AG04450 (cell line): ENCODE measurements around the gene FUOM. TPM values are rescaled to one million over a fixed set of nuclear protein-coding genes. Genes with fewer than 3 reads are reported as not detected.

Experiments
- CTCF ChIA-PET: fragments of 300-600, 350-600 bp; formaldehyde crosslinking; extraction: SDS; loops from one replicate; lab custom pipeline; 2022; ENCODE audit warnings: antibody characterized with exemption, inconsistent platforms; lab: Charles Lee
- POLR2A ChIA-PET: fragments of 350-600 bp; formaldehyde crosslinking; extraction: SDS; loops from one replicate; lab custom pipeline; 2021; ENCODE audit warnings: antibody characterized with exemption, inconsistent platforms; lab: Yijun Ruan, JAX
- DNase-seq: peaks from one replicate; pipeline ENCODE4 v3.0.0-alpha.2; 2011; ENCODE audit warnings: low read depth, low spot score
- H3K27ac ChIP-seq: one replicate; pipeline ENCODE4 v1.5.1; 2012; ENCODE audit warnings: low read depth, low read length, control low read depth
- H3K27me3 ChIP-seq: one replicate; pipeline ENCODE4 v1.6.0; 2012; ENCODE audit warnings: low read length; ENCODE audit not compliant: control insufficient read depth, insufficient read depth
- H3K4me3 ChIP-seq: 2 replicates; pipeline ENCODE4 v1.5.1; 2011; ENCODE audit warnings: mild to moderate bottlenecking, low read depth, low read length, control low read depth
- H3K9me3 ChIP-seq: 2 replicates; pipeline ENCODE4 v1.5.1; 2012; ENCODE audit warnings: low read length; ENCODE audit not compliant: control insufficient read depth, insufficient read depth
- CTCF ChIP-seq: IDR thresholded peaks from 2 replicates; pipeline ENCODE4 v1.5.1; 2011; ENCODE audit warnings: low read depth, low read length, control low read depth, inconsistent platforms
- polyA plus RNA-seq: library from polyadenylated mRNA; depleted of rRNA; stranded (reverse); fragments of >200 nt; gene quantifications from 2 replicates; pipeline ENCODE4 v1.2.3, GENCODE V29; 2011

The FUOM gene
- polyA plus RNA-seq, 1 experiment: 17.8 TPM

- CTCF ChIA-PET: interaction anchor here (4.9 kb wide), 1 partner anchor 46 kb away, joined by 26 read pairs; no protein-coding TSS in a partner anchor
- POLR2A ChIA-PET: no interaction called here
- Histone ChIP-seq H3K27me3 (no peaks in the 10 kb centered on the region), H3K4me3 (no peak overlapping the region), H3K9me3 (no peaks in the 10 kb centered on the region; the same call in 1 of the 2 replicates), H3K27ac (no peak overlapping the region)
- DNase-seq: no peak
- TF ChIP-seq CTCF: no peak
Observed at GRCh38 chr10:133375357-133376115, 17.7 kb upstream of the FUOM start.

- Histone ChIP-seq H3K9me3 (no peaks in the 10 kb centered on the region; the same call in 1 of the 2 replicates), H3K27ac (no peak within 1 kb of the TSS), H3K4me3 (peak within 1 kb of the TSS; percentile 89), H3K27me3 (no peaks in the 10 kb centered on the region)
- TF ChIP-seq CTCF: no peak
- ChIA-PET POLR2A (interaction anchor here (1.0 kb wide), 1 partner anchor 16 kb away, joined by 4 read pairs; the partner anchor contains the start of gene FUOM), CTCF (no interaction called here)
- peak; percentile 63 for DNase-seq
Observed at GRCh38 chr10:133373174-133374090, 15.6 kb upstream of the FUOM start, which contains the start of gene ECHS1. ECHS1 (minus strand) TSS chr10:133373354; CDS start chr10:133373333, 21 bp downstream.

GRCh38 chr10:133372507-133372906, 14.7 kb upstream of the FUOM start:
- DNase-seq: no peak
- CTCF ChIA-PET: no interaction called here
- H3K9me3 ChIP-seq: no peaks in the 10 kb centered on the region; the same call in 1 of the 2 replicates
- POLR2A ChIA-PET: no interaction called here
- no peak for TF ChIP-seq CTCF
- H3K4me3 ChIP-seq: peak overlapping the region; percentile 89
- no peaks in the 10 kb centered on the region for H3K27me3 ChIP-seq
- H3K27ac ChIP-seq: no peak overlapping the region

GRCh38 chr10:133370030-133370786, 12.4 kb upstream of the FUOM start:
- Histone ChIP-seq H3K4me3 (no peak overlapping the region), H3K9me3 (no peaks in the 10 kb centered on the region), H3K27me3 (no peaks in the 10 kb centered on the region), H3K27ac (no peak overlapping the region)
- ChIA-PET CTCF (no interaction called here), POLR2A (interaction anchor here (0.6 to 1.1 kb wide), 2 partner anchors 9 to 36 kb away, joined by 3 to 4 read pairs; no protein-coding TSS in a partner anchor)
- TF ChIP-seq CTCF: no peak
- no peak for DNase-seq
